NCI-H748 (cell line): ENCODE measurements around the gene LZTFL1.
"Not testable (repeated sequence)": the region's sequence is repeated elsewhere in the genome, so short reads cannot be mapped to it uniquely, and the experiment has no call there.

Experiments used
- DNase-seq: peaks from one replicate; lab custom pipeline; 2025; ENCODE audit not compliant: unreplicated experiment; lab: John Stamatoyannopoulos, UW

The LZTFL1 gene

DNA sequence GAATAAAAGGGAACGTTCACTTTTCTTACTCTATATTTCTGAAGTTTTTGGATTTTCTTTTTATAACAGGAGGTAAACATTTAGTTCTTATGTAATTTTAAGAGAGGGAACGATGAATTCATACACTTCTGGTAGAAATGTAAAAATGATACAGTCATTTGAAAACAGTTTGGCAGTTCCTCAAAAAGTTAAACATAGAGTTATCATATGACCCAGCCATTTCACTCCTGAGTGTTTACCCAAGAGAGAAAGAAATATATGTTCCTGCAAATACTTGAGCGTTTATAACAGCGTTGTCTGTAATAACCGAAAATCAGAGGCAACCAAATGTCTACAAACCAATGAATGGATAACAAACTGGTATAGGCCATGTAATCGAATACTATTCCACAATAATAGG is 23.6 kb upstream of the LZTFL1 start:
- no peak for DNase-seq

DNA sequence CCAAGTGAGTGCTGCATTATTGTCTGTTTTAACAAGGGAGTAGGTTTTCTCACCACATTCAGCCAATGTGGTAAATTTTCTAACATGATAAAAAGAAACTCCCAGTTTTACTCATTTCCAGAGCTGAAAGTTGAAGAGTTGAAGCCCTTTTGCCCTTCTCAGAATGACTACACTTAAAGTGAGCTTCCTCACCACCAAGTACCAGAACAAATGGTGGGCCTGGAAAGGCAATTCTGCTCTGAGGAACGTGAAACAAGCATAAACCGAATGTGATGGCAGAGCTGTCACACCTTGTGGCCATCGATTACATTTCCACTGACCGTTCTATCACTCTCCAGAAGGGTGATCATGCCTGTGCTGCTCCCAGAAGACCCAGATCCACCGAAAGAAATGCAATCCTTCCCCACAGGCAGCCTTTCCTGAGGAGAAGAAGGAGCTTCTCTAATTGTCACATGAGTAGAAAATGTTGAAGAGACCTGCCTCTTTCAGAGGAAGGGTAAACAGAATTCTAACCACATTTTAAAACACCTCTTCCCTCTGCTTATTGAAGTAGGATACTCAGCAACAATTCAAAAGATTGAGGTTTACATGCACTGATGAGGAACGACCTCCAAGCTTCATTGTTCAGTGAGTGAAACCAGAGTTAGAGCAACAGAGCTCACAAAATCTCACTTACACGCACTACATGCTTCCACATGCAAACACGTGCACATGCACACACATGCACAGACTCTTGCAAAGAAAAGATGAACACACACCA is 23.0 kb upstream of the LZTFL1 start:
- no peak for DNase-seq

GRCh38 chr3:45861043-45861719 is 19.3 kb upstream of the LZTFL1 start:
- DNase-seq: no peak

- no peak for DNase-seq
These were observed 18.6 kb upstream of the LZTFL1 start for GRCh38 chr3:45860481-45860880.

DNA sequence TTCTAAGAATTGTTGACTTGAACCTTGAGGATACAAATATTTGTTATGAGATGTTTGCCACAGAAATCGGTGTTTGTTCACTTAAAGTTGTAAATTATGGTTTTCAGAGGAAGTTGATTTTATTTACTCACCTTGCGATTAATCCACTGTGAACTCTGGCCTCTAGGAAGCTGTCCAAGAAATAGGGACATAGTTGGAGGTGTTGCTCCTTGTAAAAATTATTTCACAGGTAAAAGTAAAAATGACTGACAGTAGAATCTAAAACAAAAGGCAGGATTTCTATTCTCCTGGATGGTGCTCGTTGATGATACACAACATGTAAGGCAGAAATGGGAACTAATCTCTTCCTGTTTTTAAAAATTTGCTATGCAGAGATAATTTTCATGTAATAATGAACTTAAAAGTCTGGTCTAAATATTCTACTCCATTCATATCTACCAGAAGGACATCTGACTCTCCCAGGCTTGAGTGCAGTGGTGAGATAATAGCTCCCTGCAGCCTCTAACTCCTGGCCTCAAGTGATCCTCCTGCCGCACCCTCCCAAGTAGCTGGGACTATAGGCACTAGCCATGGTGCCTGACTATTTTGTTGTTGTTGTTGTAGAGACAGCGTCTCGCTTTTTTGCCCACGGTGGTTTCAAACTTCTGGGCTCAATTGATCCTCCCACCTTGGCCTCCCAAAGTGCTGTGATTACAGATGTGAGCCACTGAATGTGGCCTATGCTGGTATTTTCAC is 17.1 kb upstream of the LZTFL1 start:
- DNase-seq: no peak

DNA sequence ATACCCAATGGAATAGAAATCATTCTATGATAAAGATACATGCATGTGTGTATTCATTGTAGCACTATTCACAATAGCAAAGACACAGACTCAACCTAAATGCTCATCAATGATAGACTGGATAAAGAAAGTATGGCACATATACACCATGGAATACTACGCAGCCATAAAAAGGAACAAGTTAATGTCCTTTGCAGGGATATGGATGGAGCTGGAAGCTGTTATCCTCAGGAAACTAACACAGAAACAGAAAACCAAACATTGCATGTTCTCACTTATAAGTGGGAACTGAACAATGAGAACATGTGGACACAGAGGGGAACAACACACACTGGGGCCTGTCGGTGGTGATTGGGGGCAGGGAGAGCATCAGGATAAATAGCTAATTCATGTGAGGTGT is 15.1 kb upstream of the LZTFL1 start:
- DNase-seq: not testable (repeated sequence)

DNA sequence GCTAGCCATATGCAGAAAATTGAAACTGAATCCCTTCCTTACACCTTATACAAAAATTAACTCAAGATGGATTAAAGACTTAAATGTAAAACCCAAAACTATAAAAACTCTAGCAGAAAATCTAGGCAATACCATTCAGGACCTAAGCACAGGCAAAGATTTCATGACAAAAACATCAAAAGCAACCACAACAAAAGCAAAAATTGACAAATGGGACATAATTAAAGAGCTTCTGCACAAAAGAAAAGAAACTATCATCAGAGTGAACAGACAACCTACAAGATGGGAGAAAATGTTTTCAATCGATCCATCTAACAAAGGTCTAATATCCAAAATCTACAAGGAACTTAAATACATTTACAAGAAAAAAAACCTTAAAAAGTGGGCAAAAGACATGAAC is 14.4 kb upstream of the LZTFL1 start:
- not testable (repeated sequence) for DNase-seq

- no peak for DNase-seq
These were observed 10.9 kb upstream of the LZTFL1 start for GRCh38 chr3:45852828-45853227.

- DNase-seq: no peak
These were observed 6.5 kb upstream of the LZTFL1 start for GRCh38 chr3:45848392-45848791.

GRCh38 chr3:45844616-45845015 is 2.7 kb upstream of the LZTFL1 start:
- DNase-seq: no peak

DNA sequence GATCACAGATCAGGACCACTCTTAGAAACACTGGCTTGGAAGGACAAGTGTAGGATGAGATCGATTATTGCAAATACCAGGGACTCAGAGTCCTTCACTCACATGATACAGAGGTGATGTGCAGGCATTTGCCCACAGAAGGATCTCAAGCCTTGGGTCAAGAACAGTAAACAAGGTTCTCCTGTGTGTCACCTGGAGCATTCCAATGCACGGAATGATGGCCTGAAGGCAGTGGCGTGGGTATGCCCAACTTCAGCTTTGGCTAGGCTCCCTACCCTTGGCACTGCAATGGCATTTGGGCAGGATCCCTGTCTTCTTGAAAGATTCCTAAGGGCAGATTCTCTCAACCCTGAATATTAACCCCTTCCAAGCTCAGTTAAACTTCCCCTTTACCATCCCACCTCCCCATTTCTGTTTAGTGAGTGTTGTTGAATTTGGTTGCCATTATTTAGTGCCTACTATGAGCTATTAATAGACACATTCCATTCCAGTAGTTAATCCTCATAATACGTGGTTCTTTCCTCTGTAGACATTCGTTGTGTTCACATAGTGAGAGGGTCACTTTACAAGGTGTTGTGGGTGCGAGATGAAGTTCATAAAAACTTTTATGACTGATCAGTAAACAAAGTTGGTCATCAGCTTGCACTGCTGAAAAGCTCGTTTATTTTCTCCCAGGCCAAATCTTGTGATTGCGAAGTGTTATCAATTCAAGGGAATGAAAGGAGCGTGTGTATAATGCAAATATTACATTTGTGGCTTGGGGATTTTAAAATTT is 1.1 kb upstream of the LZTFL1 start:
- DNase-seq: no peak

DNA sequence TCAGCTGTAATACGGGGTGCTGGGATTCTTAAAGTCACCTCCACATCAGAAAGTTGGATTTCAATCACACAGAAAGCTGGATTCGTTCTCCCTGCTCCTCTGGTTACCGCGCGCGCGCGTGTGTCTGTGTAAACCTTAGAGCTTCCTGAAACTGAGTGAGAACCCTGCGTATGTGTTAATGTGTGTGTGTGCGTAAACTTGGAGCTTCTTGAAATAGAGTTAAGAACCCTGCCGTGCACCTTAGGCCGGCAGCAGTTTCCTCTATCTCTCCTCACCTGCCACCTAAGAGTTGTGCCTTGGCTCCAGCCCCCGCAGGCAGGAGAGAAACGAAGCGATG is 531 bp downstream of the LZTFL1 start:
- peak; percentile 32 for DNase-seq

GRCh38 chr3:45838466-45838865 is 3.5 kb downstream of the LZTFL1 start:
- DNase-seq: no peak

DNA sequence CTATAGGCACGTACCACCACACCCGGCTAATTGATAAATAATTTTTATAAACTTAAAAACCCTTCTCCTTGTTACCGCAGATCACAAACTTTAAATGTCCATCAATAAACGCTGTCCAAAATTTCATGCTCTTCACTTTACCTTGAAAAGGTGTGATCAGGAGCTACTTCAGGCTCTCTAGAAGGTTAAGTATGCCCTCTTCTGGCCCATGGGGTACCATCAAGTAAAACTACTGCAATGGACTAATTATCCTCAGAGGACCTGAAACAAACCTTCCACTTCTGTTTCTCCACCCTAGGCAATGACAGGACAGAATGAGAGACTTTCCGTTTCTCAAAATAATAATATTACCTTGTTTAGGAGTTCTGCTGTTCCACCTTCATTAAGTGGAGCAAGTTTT is 9.2 kb downstream of the LZTFL1 start:
- peak; percentile 9 for DNase-seq

DNA sequence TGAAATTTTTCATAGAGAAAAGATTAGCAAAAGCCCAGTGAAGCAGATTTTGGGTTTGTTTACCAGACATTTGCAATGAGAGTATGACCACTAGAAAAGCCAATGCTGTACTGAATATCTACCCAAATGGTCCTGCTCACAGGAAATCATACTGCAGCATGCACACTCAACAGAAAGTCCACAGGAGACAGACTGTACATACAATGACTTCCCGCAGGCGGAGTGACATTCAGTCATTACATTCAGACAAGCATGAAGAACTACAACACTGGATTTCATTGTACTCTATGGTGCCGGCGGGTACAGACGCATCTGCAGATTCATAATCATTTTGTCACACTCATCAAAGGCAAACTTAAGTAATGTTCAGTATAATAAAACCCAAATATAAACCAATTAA is 11.8 kb downstream of the LZTFL1 start:
- no peak for DNase-seq

DNA sequence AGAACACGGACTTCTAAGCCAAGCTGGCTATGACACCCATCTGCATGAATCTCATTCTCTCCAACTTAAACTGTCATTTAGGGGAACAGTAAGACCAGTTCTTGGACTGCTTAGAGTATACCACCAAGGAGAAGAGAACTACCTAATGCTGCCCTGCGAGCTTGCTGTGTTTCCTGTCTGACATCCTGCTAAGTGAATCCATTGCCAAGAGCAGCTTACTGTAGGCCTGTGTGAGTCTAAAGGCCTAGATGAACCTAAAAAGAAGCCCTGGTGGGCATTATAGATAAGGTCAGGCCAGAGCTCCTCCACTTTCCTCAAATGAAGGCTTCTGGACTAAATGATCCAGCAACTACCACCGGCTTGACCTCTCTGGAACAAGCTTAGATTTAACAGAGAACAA is 15.0 kb downstream of the LZTFL1 start:
- no peak for DNase-seq

DNA sequence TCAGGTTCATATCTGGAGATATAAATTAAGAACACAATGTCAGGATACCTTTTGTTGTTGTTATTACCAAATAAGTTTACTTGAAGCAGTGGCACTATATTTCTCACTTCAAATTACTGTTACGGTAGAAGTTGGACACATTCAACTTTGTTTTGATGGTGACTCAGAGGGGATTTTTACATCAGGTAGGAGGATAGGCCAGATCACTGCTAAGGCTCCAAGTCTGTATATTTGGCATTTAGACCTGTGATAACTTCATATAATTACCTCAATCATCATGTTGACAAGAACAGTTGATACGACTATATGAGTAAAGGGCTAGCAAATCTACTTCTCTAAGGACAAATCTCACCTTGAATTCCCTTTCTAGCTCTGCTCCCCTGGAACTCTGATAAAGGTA is 15.6 kb downstream of the LZTFL1 start:
- DNase-seq: no peak

DNA sequence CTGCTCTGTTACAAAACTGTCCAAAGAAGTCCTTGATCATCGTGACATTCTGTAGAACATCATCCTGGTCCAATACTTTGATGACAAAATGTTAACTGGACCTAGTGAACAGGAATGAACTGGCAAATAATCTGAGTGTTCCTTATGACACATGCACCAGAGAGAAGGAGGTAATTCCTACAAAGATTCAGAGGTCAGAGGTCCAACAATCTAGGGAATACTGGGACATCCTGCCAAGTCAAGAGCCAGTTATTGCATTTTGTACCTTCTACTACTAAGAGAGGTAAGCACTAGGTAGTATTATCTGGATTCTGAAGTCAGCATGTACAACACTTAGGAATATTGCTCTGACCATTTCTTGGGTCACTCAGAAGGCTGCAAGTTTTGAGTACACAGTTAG is 20.8 kb downstream of the LZTFL1 start:
- no peak for DNase-seq

DNA sequence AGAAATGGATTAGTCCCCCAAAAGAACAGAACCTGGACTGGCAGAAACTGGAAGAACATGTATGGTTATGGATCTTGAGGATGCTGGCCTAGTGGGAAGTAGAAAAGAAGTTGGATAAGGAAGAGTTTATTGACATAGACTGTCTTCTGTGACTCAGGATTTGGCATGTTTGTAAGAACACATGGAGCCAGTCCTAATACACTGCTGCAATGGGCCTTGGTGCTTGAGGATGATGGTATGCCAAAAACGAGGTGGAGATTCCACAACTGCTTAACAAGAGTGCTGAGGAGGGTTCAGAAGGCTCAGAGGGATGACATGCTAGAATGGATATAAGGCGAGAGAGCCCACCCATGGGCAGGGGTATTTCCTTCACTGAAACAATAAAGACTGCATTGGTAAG is 22.4 kb downstream of the LZTFL1 start:
- no peak for DNase-seq

GRCh38 chr3:45817831-45818522 is 23.9 kb downstream of the LZTFL1 start:
- peak; percentile 62 for DNase-seq

GRCh38 chr3:45816544-45816943 is 25.4 kb downstream of the LZTFL1 start:
- DNase-seq: no peak
